ENCODE measurements around the gene PROK1. TPM values are rescaled to one million over a fixed set of nuclear protein-coding genes. Genes with fewer than 3 reads are reported as not detected.

PROK1 gene
- total and polyA plus RNA-seq, 2 of the 4 experiments (the other 2 are of a cell fraction) = not detected

- TF ChIP-seq CTCF (conservative IDR thresholded peaks at IDR 0.05; ENCODE audit: low read depth, low read length) (no peak), MAZ (IDR thresholded peaks at IDR 0.05; ENCODE audit: borderline replicate concordance, low read depth, low read length) (no peak)
Observed at GRCh38 chr1:110408488-110408887, 42.5 kb upstream of the PROK1 start (continued).

- Histone ChIP-seq H3K14ac (replicated peaks; ENCODE audit: low read depth, low read length) (no peak overlapping the region), H3K79me1 (ENCODE audit: low read depth in 1 of 2, low read length in 2 of 2) (peaks cover 9 to 25% of the 10 kb centered on the region in 2 experiments), H3K4me3 (ENCODE audit: insufficient read depth, low read depth, low read length) (no peak overlapping the region), H2AK5ac (ENCODE audit: low read depth, low read length) (no peak overlapping the region), H3K56ac (ENCODE audit: extremely low read depth, insufficient read depth, low read length) (no peak overlapping the region), H2BK120ac (ENCODE audit: low read depth, low read length) (no peak overlapping the region), H2BK15ac (ENCODE audit: low read depth, low read length) (no peak overlapping the region), H3K23ac (ENCODE audit: low read depth, low read length) (no peak overlapping the region), H3K36me3 (ENCODE audit: control insufficient read depth, insufficient read depth, low read length) (peaks cover 3% of the 10 kb centered on the region; the same call in 1 of the 2 replicates), H3K4ac (ENCODE audit: low read depth, low read length) (no peak overlapping the region), H3K18ac (ENCODE audit: low read depth, low read length) (no peak overlapping the region), H4K5ac (ENCODE audit: low read depth, low read length) (no peak overlapping the region), H3K27ac (ENCODE audit: insufficient read depth, low read length) (no peak overlapping the region), H2AFZ (replicated peaks; ENCODE audit: low read length, poor library complexity) (no peak overlapping the region), H2BK20ac (ENCODE audit: low read depth, low read length) (no peak overlapping the region), H3K4me1 (ENCODE audit: control insufficient read depth, insufficient read depth, low read length) (peaks cover 2% of the 10 kb centered on the region; the same call in 1 of the 2 replicates), H4K8ac (ENCODE audit: low read depth in 2 of 2, low read length in 2 of 2) (no peak overlapping the region), H3K9me3 (ENCODE audit: control insufficient read depth, insufficient read depth, low read length) (no peaks in the 10 kb centered on the region), H3K27me3 (ENCODE audit: control insufficient read depth, insufficient read depth, low read length) (no peaks in the 10 kb centered on the region), H3K9ac (ENCODE audit: low read depth, low read length) (no peak overlapping the region), H3K9me1 (ENCODE audit: insufficient read depth, low read length) (no peaks in the 10 kb centered on the region), H3K4me2 (ENCODE audit: low read depth, low read length) (no peak overlapping the region), H4K20me1 (ENCODE audit: insufficient read depth, low read length) (no peaks in the 10 kb centered on the region), H2AK9ac (replicated peaks; ENCODE audit: low read depth, low read length, poor library complexity) (no peak overlapping the region), H4K91ac (ENCODE audit: insufficient read depth, low read depth, low read length) (no peak overlapping the region), H2BK5ac (ENCODE audit: low read depth, low read length, poor library complexity, severe bottlenecking) (no peak overlapping the region)
- TF ChIP-seq ELK1 (IDR thresholded peaks at IDR 0.05; ENCODE audit: borderline replicate concordance, low read depth, low read length) = no peak
- no TSS peak for BruUV-seq (replicated peaks)
- in situ Hi-C loops (cut with MboI; ENCODE audit: low sequenced_read_pairs) = no loop called here
- ATAC-seq (ENCODE audit: low read depth) (no peak), DNase-seq (no peak)
- dilution Hi-C loops (cut with HindIII; ENCODE audit: low sequenced_read_pairs, unreplicated experiment) = no loop called here
- POLR2A ChIA-PET (ENCODE audit: unreplicated experiment) = no interaction called here
- 94% methylated on average over 3 of the region's 6 CpGs; no CpG with 5 or more reads in 1 of the 2 experiments for WGBS, 2 experiments (ENCODE audit: extremely low coverage in 2 of 2, insufficient read length in 1 of 2)
- intact Hi-C loops (cut with micrococcal nuclease) = no loop called here
- CTCF ChIA-PET = interaction anchor here (1.7 to 2.6 kb wide), 2 partner anchors 51 to 87 kb away, joined by 8 to 13 read pairs; no protein-coding TSS in a partner anchor
Observed at GRCh38 chr1:110409316-110409715, 41.6 kb upstream of the PROK1 start.
